LNCAP (cell line): ENCODE measurements around the gene KLHL15.

Experiments
- TF ChIP-seq, protein P1 (sequence below): fragments of 450-650 bp; IDR thresholded peaks from 2 replicates; pipeline ENCODE4 v1.5.1; 2017; ENCODE audit warnings: mild to moderate bottlenecking

KLHL15 gene

DNA sequence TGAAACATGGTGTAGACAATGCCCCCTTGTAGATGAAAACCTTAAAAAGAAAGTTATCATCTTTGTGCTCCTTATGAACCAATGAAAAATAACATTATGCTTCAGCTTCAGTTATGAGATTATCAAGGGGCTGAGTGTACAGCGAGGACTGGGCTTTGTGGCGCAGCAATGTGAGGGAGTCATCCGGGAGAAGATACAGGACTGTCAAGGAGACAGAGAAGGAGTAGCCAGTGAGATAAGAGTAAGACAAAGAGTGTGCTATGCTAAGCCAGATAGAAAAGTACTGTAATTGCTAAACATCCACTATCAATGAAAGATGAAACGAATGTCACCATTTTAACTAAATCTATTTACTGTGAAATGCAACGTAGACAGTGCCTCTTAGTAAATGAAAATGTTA is 3.6 kb upstream of the KLHL15 start:
- TF ChIP-seq, protein P1, sequence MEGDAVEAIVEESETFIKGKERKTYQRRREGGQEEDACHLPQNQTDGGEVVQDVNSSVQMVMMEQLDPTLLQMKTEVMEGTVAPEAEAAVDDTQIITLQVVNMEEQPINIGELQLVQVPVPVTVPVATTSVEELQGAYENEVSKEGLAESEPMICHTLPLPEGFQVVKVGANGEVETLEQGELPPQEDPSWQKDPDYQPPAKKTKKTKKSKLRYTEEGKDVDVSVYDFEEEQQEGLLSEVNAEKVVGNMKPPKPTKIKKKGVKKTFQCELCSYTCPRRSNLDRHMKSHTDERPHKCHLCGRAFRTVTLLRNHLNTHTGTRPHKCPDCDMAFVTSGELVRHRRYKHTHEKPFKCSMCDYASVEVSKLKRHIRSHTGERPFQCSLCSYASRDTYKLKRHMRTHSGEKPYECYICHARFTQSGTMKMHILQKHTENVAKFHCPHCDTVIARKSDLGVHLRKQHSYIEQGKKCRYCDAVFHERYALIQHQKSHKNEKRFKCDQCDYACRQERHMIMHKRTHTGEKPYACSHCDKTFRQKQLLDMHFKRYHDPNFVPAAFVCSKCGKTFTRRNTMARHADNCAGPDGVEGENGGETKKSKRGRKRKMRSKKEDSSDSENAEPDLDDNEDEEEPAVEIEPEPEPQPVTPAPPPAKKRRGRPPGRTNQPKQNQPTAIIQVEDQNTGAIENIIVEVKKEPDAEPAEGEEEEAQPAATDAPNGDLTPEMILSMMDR = no peak

DNA sequence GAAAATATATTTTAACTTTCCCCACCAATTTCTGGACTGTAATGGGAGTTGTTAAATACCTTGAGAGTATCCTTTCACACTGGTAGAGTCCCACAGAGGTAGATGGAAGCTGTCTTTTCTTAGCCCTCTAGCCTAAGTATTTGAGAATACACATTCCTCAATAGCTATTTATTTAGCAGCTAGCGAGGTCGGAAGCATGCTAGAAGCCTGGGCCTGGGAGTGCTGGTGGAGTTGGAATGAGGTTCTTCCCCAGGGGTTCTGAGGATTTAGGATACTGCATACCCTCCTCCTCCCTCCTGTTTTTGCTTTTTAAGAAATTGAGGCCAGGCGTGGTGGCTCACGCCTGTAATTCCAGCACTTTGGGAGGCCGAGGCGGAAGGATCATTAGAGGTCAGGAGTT is 999 bp upstream of the KLHL15 start:
- TF ChIP-seq, protein P1 = no peak

DNA sequence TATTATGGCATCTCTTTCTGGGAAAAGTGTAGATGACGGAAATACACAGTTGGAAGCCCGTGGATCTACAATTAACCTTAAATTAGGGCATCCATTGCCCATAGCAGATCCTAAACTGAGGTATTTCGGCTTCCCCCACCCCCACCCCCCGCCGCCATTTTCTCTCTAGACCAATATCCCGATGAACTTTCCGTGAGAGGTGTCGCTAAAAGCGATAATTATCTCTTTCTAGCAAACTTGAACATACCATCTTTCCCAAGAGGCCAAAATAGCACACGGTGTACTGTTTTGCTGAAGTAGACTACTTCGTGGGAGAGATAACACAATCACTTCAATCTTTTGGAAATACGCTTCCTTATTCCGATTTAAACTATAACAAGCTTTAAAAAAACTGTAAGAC is 554 bp downstream of the KLHL15 start:
- TF ChIP-seq, protein P1 = no peak

DNA sequence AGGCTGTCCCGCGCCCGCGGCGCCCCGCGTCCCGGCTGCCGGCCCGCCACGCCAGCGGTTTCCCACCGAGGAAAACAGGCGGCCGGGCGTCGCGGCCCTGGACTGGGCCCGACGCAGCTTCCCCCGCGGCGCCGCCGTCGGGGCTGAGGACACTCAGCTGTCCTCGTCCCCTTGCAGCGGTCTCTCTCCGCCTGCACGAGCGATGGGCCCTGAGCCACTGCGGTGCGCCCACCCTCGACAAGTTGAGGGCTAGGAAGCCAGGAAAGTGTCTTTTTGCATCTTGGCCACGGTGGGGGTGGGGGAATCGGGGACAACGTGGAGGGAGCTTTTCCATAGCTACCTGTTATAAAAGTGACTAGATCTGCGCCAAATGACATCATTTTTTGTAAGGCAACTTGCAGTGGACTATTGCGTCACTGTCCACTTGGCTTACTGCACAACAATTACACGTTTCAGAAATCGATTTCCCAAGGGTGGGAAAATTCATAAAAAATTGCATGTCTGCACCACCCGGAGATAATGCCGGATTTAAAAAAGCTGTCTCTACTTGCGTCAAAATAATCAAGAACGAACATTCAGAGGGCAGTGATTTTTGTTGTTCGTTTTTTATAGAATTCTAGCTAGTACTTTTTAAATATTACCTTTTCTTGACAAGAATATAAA is 1.1 kb downstream of the KLHL15 start:
- TF ChIP-seq, protein P1 = no peak

DNA sequence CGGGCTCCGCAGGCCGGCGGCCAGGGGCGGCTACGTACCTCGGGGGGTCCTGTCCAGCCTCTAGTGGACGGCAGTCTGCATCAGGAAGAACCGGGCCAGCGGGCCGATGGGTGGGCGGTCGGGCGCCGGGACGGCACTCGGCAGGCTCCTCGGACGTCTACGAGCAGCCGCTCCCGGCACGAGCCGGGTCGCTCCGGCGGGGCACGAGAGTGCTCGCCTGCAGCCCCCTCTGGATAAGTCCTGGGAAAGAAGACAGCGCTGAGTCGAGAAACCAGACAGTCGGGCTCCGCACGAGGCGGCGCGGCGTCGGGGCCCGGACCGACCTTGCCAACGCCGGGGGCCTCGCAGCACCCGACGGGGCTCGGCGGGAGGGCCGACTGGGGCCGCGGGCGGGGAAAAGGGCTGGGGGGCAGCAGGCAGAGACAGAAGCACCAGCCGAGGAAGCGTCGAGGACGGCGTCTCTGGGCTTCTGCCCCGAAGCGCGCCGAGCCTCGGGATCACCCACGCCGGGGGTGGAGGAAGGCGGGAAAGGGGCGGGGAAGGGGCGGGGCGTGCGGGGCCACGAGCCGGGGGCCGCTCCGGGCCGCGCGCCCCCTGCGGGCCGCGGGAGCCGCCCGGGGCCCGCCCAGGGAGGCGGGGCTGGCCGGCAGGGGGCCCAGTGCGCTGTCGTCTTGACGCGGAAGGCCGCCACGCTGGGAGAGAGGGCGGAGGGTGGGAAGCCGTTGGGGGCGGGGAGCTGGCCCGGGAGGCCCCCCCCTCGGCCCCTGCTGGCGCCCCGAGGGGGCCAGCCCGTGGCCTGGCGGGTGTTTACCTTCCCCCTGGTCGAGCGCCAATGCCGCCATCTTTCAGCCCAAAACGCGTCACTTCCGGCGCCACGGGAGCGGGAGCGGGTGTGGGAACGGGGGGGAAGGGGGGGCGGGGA is 1.9 kb downstream of the KLHL15 start:
- TF ChIP-seq, protein P1 = peak; percentile 35

DNA sequence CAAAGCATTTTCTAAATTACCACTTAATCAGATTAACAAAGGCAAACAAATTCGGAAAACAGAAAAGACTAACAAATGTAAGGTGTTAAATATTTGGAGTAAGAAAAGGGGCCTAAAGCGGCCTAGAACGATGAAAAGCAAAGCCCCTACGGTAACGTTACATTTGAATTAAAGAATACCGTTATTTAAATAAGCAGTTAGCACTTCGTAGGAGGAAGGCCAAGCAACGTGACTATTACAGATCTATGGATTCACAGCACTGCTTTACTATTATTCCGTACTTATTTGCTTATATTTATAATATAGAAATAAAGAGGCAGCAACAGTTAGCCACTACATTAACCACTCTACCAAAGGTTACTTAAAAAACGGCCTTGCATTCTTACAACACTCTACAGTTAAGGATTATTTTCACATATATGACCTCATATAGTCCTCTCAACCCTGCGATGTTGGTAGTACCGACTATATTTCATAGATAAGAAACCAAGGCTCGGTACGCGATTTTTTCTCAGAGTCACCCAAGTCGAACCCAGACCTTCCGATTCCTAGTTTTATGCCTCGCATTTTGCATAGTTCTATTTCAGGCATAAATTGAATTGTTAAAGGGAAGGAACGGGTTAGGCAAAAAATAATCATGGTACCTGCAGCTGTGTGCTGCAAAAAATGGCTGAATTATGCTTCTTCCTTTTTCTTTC is 2.9 kb downstream of the KLHL15 start:
- TF ChIP-seq, protein P1 = no peak

DNA sequence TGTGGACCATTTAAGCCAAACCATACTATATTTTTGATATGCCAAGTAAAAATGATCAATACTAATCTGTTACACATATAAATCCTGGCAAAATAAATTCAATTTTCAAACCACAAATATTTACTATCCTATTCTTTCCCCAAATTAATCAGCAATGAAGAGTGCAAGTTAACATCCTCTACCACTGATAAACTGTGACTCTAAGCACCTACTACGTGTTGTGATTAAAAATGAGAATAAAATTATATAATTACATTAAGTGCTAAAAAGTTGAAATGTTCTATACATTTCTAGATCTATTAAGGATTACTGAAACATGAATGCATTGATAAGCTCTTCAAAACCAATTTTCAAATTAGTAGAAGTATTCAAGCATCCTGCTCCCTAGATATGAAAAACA is 3.4 kb downstream of the KLHL15 start:
- TF ChIP-seq, protein P1 = no peak
